Right cardiac atrium (tissue), 5 donors: ENCODE data around the gene SPG21. TPM values are rescaled to one million over a fixed set of nuclear protein-coding genes. Genes with fewer than 3 reads are reported as not detected.

Experiments used
- ATAC-seq, 2 donors: fragments of 200-7000 bp; cut with Tn5 transposase; one replicate each; pipeline versions ENCODE4 v1.8.0 to v1.9.1; 2020; ENCODE audit warnings: moderate library complexity in 2 of 2, mild to moderate bottlenecking in 1 of 2
- DNase-seq, 3 donors: peaks; one replicate each; pipeline ENCODE4 v3.0.0-alpha.2; 2020
- H3K27ac ChIP-seq: one replicate; pipeline ENCODE4 v1.5.1; 2013; ENCODE audit warnings: mild to moderate bottlenecking, low read length, control low read depth, moderate library complexity
- H3K27me3 ChIP-seq: one replicate; pipeline ENCODE4 v1.6.1; 2013; ENCODE audit not compliant: control insufficient read depth, insufficient read depth
- H3K4me1 ChIP-seq: one replicate; pipeline ENCODE4 v1.6.1; 2013; ENCODE audit warnings: low read length; ENCODE audit not compliant: control insufficient read depth, insufficient read depth
- H3K4me3 ChIP-seq: one replicate; pipeline ENCODE4 v1.5.1; 2013; ENCODE audit warnings: low read length, control low read depth
- H3K9me3 ChIP-seq: one replicate; pipeline ENCODE4 v1.6.1; 2013; ENCODE audit warnings: low read length; ENCODE audit not compliant: control insufficient read depth
- WGBS: extraction: QIAGEN DNeasy Blood & Tissue Kit; methylation state at CpG from one replicate; pipeline ENCODE4 v1.1.7; 2013; 5-methylcytosine and 5-hydroxymethylcytosine counted together
- intact Hi-C, 4 donors: fragments of 100-400 bp; cut with DNase I; formaldehyde crosslinking; loops; one replicate each; pipeline versions ENCODE4 v1.11.0 to v1.14.0; 2022 to 2023
- long read RNA-seq, 4 donors: library from polyadenylated mRNA; unstranded; transcript quantifications; one replicate each; pipeline ENCODE4 v2.0.0, GENCODE V29; 2020 to 2021
- polyA plus RNA-seq: library from polyadenylated mRNA; stranded (reverse); fragments of 200-250 nt; gene quantifications from one replicate; pipeline ENCODE4 v1.2.3, GENCODE V29; 2013
- total RNA-seq, 4 donors: library from RNA; stranded (reverse); fragmentation: NEBNext Ultra II Directional; extraction: Animal tissue kit (Norgen Biotek cat#: 25700); gene quantifications; one replicate each; pipeline ENCODE4 v1.2.1, GENCODE V29; 2021
- donor health status: healthy with polysubstance abuse.
- donor health status: DM: no; HTN: yes; CAD: no.
- donor health status: DM: no; HTN: no; CAD: no.
- donor health status: DM: no; HTN: yes; CAD: no; lungs with severe emphysema.
- donor health status: DM: yes; HTN: yes; CAD: no.

Gene SPG21, protein sequence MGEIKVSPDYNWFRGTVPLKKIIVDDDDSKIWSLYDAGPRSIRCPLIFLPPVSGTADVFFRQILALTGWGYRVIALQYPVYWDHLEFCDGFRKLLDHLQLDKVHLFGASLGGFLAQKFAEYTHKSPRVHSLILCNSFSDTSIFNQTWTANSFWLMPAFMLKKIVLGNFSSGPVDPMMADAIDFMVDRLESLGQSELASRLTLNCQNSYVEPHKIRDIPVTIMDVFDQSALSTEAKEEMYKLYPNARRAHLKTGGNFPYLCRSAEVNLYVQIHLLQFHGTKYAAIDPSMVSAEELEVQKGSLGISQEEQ
- total RNA-seq (10 to 100 TPM; 54.2 to 59.3 (median 56.0) TPM), polyA plus RNA-seq (49.8 TPM)
- long read RNA-seq, donor 1, transcript SPG21-201 (9 exons, 1,822 nt) = major isoform, 123 of 142 reads
- long read RNA-seq, donor 1, partial matches to known transcripts = 6 of 142 reads
- long read RNA-seq, donor 1, other reads (novel, unspliced or antisense) = 12 of 142 reads
- long read RNA-seq, donor 2, transcript SPG21-201 (9 exons, 1,822 nt) = major isoform, 57 of 58 reads
- long read RNA-seq, donor 2, partial matches to known transcripts = 0 of 58 reads
- long read RNA-seq, donor 2, other reads (novel, unspliced or antisense) = 0 of 58 reads
- long read RNA-seq, donor 3, transcript SPG21-201 (9 exons, 1,822 nt) = major isoform, 101 of 130 reads
- long read RNA-seq, donor 3, partial matches to known transcripts = 9 of 130 reads
- long read RNA-seq, donor 3, other reads (novel, unspliced or antisense) = 16 of 130 reads
- long read RNA-seq, donor 4, transcript SPG21-201 (9 exons, 1,822 nt) = major isoform, 66 of 80 reads
- long read RNA-seq, donor 4, partial matches to known transcripts = 1 of 80 reads
- long read RNA-seq, donor 4, other reads (novel, unspliced or antisense) = 11 of 80 reads

DNA sequence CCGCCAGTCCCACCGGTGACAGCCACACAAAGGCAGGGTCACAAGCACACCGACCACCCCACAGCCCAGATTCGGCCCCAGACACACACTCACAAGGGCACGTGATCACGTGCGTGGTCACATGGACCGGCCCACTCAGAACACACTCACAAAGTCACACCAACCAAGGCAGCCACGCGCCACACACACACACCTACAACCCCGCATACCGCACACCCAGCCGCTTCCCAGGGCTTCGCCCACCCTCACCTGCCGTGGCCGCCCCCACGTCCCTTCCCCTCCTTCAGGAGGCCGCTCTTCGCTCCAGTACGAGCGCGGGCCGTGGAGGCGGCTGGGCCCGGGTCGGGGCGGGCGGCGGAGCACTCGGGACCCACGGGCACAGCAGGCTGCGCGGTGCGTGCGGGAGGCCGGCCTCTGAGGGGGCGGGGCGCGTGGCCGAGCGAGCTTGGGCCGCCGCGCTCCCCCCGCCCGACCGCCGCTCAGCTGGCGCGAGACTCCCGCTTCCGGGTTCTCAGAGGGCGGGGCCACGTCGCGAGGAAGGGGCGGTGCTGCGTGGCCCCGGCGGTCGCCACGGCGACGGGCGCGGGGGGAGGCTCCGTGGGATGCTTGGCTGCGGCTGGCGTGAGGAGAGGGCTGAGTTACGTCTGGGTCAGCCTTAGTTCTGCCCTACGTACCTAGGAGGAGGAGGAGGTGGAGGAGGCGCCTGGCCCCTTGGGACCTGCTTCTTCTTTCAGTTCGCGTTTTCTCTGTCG lies at the start of gene SPG21:
Gene SPG21, minus strand, starts transcription at position 499 of the 752 bp plus-strand sequence. CDS start 6,345 bp downstream, outside the sequence.
- intact Hi-C loops = no loop called here
- ATAC-seq = peak; percentile 97 to 98
- H3K27ac ChIP-seq = peak within 1 kb of the TSS; percentile 84
- under 1% methylated on average over 75 of the region's 75 CpGs for WGBS
- H3K9me3 ChIP-seq = no peaks in the 10 kb centered on the region
- peak within 1 kb of the TSS; percentile 85 for H3K4me3 ChIP-seq
- no peaks in the 10 kb centered on the region for H3K27me3 ChIP-seq
- no peaks in the 10 kb centered on the region for H3K4me1 ChIP-seq
- DNase-seq = peak; percentile 95 to 98 (median 97)

DNA sequence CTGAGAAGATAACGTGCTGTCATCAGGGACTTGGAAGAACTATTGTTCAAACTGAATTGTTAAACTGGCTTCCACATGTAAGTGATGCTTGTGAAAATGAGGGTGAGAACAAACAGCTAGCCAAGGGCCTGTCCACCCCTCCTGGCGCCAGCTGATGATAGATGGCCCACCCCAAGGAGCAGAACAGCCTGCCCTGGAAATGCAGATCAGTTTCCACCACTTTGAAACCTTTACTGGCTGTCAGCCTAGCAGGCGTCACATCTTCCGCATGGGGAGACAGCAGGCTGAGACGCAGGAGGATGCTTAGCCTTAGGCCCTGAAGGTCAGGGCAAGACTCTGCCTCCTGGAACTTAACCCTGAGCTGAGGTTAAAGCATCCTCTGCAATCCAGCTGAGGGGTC lies 49.1 kb upstream of the SPG21 start:
- ATAC-seq (no peak), DNase-seq (no peak)
- Histone ChIP-seq H3K4me1 (no peaks in the 10 kb centered on the region), H3K4me3 (no peak overlapping the region), H3K27me3 (no peaks in the 10 kb centered on the region), H3K27ac (no peak overlapping the region), H3K9me3 (no peaks in the 10 kb centered on the region)
- 43% methylated on average over 5 of the region's 5 CpGs for WGBS
- intact Hi-C loops = loop anchor here in 1 of 4 donors (10.0 kb wide), 1 partner anchor 56 kb away; no protein-coding TSS in a partner anchor

DNA sequence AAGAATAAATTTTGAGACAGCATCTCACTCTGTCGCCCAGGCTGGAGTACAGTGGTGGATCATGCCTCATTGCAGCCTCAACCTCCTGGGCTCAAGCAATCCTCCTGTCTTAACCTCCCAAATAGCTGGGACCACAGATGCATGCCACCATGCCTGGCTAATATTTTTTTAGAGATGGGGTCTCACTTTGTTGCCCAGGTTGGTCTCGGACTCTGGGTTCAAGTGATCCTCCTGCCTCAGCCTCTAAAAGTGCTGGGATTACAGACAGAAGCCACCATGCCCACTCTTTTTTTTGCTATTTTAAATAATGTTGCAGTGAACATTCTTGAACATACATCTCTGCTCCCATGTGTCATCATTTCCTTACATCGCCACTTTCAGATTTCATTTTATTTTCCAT lies 48.7 kb upstream of the SPG21 start:
- intact Hi-C loops = loop anchor here in 1 of 4 donors (10.0 kb wide), 1 partner anchor 56 kb away; no protein-coding TSS in a partner anchor
- Histone ChIP-seq H3K9me3 (no peaks in the 10 kb centered on the region), H3K27me3 (no peaks in the 10 kb centered on the region), H3K4me3 (no peak overlapping the region), H3K4me1 (no peaks in the 10 kb centered on the region), H3K27ac (no peak overlapping the region)
- no peak for DNase-seq
- no peak for ATAC-seq
- WGBS = 78% methylated on average over 3 of the region's 3 CpGs

GRCh38 chr15:65037309-65037708 lies 47.6 kb upstream of the SPG21 start:
- H3K4me1 ChIP-seq = no peaks in the 10 kb centered on the region
- H3K4me3 ChIP-seq = no peak overlapping the region
- whole genome bisulfite sequencing = 84% methylated on average over 1 of the region's 1 CpG
- no peaks in the 10 kb centered on the region for H3K9me3 ChIP-seq
- no peak for ATAC-seq
- DNase-seq = no peak
- intact Hi-C loops = loop anchor here in 1 of 4 donors (10.0 kb wide), 1 partner anchor 57 kb away; no protein-coding TSS in a partner anchor
- H3K27me3 ChIP-seq = no peaks in the 10 kb centered on the region
- no peak overlapping the region for H3K27ac ChIP-seq

DNA sequence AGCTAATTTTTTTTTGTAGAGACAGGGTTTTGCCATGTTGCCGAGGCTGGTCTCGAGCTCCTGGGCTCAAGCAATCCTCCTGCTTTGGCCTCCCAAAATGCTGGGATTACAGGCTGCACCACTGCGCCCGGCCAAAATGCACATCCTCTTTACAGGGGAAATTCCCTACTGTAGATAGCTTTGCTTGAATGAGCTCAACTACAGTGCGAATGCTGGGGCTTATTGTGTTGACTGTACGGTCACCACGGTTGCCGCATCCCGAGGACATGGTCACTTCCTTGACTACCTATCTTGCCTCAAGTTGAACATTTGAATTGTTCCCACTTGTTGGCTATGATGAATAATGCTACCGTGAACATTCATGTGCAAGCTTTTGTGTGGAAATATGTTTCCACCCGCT lies 45.0 kb upstream of the SPG21 start:
- Histone ChIP-seq H3K9me3 (no peaks in the 10 kb centered on the region), H3K27me3 (no peaks in the 10 kb centered on the region), H3K27ac (no peak overlapping the region), H3K4me1 (no peaks in the 10 kb centered on the region), H3K4me3 (no peak overlapping the region)
- no peak for ATAC-seq
- intact Hi-C loops = loop anchor here in 3 of 4 donors (5.0 to 10.0 kb wide), 2 partner anchors 60 to 68 kb away; no protein-coding TSS in a partner anchor
- WGBS = 86% methylated on average over 11 of the region's 11 CpGs
- DNase-seq = no peak

GRCh38 chr15:65033659-65034269 lies 44.0 kb upstream of the SPG21 start:
- Histone ChIP-seq H3K9me3 (no peaks in the 10 kb centered on the region), H3K27ac (no peak overlapping the region), H3K27me3 (no peaks in the 10 kb centered on the region), H3K4me3 (no peak overlapping the region), H3K4me1 (no peaks in the 10 kb centered on the region)
- DNase-seq (no peak), ATAC-seq (peak in 1 of 2 donors; percentile 27)
- intact Hi-C loops = loop anchor here in 3 of 4 donors (5.0 to 10.0 kb wide), 2 partner anchors 61 to 69 kb away; no protein-coding TSS in a partner anchor
- 13% methylated on average over 4 of the region's 4 CpGs for WGBS

- intact Hi-C loops = loop anchor here in 3 of 4 donors (5.0 to 10.0 kb wide), 2 partner anchors 62 to 69 kb away; no protein-coding TSS in a partner anchor
These were observed 43.3 kb upstream of the SPG21 start for GRCh38 chr15:65032801-65033537.

DNA sequence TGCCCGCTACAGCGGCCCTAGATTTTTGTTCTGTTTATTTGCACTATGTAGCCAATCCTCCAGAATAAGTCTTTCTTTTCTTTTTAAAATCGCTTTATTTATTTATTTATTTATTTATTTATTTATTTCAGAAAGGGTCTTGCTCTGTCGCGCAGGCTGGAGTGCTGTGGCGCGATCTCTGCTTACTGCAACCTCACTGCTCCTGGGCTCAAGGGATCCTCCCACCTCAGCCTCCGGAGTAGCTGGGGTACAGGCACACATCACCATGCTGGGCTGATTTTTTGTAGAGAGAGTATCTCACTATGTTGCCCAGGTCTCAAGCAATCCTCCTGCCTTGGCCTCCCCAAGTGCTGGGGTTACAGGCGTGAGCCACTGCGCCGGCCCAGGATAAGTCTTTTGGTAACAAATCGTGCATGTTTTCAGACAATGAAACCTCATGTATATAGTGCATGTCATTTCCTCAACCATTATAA lies 40.1 kb upstream of the SPG21 start:
- no peak for DNase-seq
- ATAC-seq = no peak
- H3K4me1 ChIP-seq = peaks cover 7% of the 10 kb centered on the region
- no peaks in the 10 kb centered on the region for H3K9me3 ChIP-seq
- H3K27me3 ChIP-seq = no peaks in the 10 kb centered on the region
- no peak overlapping the region for H3K27ac ChIP-seq
- H3K4me3 ChIP-seq = peak overlapping the region; percentile 75
- intact Hi-C loops = loop anchor here in 3 of 4 donors (5.0 to 10.0 kb wide), 2 partner anchors 65 to 73 kb away; no protein-coding TSS in a partner anchor
- WGBS = 63% methylated on average over 12 of the region's 12 CpGs

More at GRCh38 chr15:65032801-65033537, 43.3 kb upstream of the SPG21 start:
- WGBS = 30% methylated on average over 13 of the region's 13 CpGs
- ATAC-seq (peak; percentile 72 to 76), DNase-seq (peak; percentile 51 to 81 (median 77))
- Histone ChIP-seq H3K9me3 (no peaks in the 10 kb centered on the region), H3K4me1 (peaks cover 5% of the 10 kb centered on the region), H3K27me3 (no peaks in the 10 kb centered on the region), H3K27ac (no peak overlapping the region), H3K4me3 (no peak overlapping the region)

DNA sequence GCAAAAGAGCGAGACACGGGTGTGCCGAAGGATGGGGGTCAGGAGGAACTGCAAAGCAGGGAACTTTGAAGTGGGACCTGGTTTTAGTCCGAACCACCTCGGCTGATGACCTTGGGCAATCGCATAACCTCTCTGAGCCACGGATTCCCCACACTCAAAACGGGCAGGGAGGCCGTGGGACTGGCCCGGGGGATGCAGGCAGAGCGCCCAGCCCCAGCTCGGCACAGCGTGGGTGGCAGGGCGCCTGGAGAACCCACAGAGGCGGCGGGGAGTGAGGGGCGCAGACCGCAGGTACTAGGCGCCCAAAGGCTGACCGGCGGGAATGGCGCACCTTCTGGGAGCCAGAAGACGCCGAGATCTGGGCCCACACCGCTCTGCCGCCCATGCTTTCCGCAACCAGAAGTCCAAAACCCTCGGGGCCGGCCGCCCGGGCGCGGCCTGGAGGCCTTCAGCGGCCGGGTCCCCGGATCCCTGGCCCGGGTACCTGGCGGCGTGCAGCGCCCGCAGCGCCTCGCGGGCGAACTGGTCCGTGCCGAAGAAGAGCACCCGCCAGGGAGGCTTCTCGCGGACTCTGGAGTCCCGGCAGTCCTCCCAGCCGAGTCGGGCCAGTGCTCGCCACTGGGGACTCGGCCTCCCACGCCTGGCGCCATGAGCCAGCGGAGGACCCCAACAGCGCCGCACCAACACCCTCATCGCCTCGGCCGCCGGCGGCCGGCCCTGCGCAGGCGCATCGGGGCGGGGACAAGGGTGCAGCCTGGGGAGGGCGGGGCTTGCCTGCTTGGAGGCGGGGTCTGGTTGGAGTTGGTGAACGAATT lies 39.4 kb upstream of the SPG21 start, which contains the start of gene MTFMT:
Gene MTFMT, minus strand, starts transcription at position 719 of the 815 bp plus-strand sequence. Its CDS starts 26 bp downstream, at position 693.
- Histone ChIP-seq H3K9me3 (no peaks in the 10 kb centered on the region), H3K4me1 (peaks cover 7% of the 10 kb centered on the region), H3K27ac (peak within 1 kb of the TSS; percentile 39), H3K27me3 (no peaks in the 10 kb centered on the region), H3K4me3 (peak within 1 kb of the TSS; percentile 75)
- intact Hi-C loops = no loop called here
- ATAC-seq (peak; percentile 96 to 97), DNase-seq (peak; percentile 94 to 98 (median 98))
- WGBS = under 1% methylated on average over 73 of the region's 73 CpGs
